ENCODE results near the gene CCDC61.

CCDC61 gene

GRCh38 chr19:45973553-45974338 lies 21.5 kb upstream of the CCDC61 start, which contains the start of gene NOVA2:
Gene NOVA2, minus strand, starts transcription at chr19:45973865. Its CDS starts 514 bp downstream, at chr19:45973351.
- DNase-seq (ENCODE audit: low spot score): no peak

- DNase-seq (ENCODE audit: low spot score): no peak
These were observed 19.8 kb upstream of the CCDC61 start for GRCh38 chr19:45975306-45976070.

GRCh38 chr19:45976178-45976577 lies 19.1 kb upstream of the CCDC61 start:
- no peak for DNase-seq (ENCODE audit: low spot score)

- no peak for DNase-seq (ENCODE audit: low spot score)
These were observed 17.1 kb upstream of the CCDC61 start for GRCh38 chr19:45978156-45978555.

GRCh38 chr19:45981350-45981749 lies 13.9 kb upstream of the CCDC61 start:
- DNase-seq (ENCODE audit: low spot score): no peak

- no peak for DNase-seq (ENCODE audit: low spot score)
These were observed 9.9 kb upstream of the CCDC61 start for GRCh38 chr19:45985321-45985720.

- no peak for DNase-seq (ENCODE audit: low spot score)
These were observed 5.0 kb upstream of the CCDC61 start for GRCh38 chr19:45990113-45990728.

GRCh38 chr19:45994456-45994997 lies 740 bp upstream of the CCDC61 start:
- DNase-seq (ENCODE audit: low spot score): no peak

GRCh38 chr19:45995715-45996385 lies 583 bp downstream of the CCDC61 start:
- DNase-seq (ENCODE audit: low spot score): no peak

GRCh38 chr19:45996933-45997332 lies 1.7 kb downstream of the CCDC61 start:
- no peak for DNase-seq (ENCODE audit: low spot score)

GRCh38 chr19:45998834-45999233 lies 3.6 kb downstream of the CCDC61 start:
- DNase-seq (ENCODE audit: low spot score): no peak

- no peak for DNase-seq (ENCODE audit: low spot score)
These were observed 4.4 kb downstream of the CCDC61 start for GRCh38 chr19:45999653-46000121.

GRCh38 chr19:46000491-46001246 lies 5.4 kb downstream of the CCDC61 start:
- no peak for DNase-seq (ENCODE audit: low spot score)

GRCh38 chr19:46002678-46003275 lies 7.5 kb downstream of the CCDC61 start:
- no peak for DNase-seq (ENCODE audit: low spot score)

GRCh38 chr19:46006411-46006810 lies 11.1 kb downstream of the CCDC61 start:
- DNase-seq (ENCODE audit: low spot score): no peak

- DNase-seq (ENCODE audit: low spot score): no peak
These were observed 14.6 kb downstream of the CCDC61 start for GRCh38 chr19:46009530-46010510.

GRCh38 chr19:46014534-46014933 lies 19.3 kb downstream of the CCDC61 start:
- DNase-seq (ENCODE audit: low spot score): no peak

GRCh38 chr19:46014941-46015686 lies 19.8 kb downstream of the CCDC61 start:
- no peak for DNase-seq (ENCODE audit: low spot score)
